ENCODE measurements around the gene SLCO2A1. TPM values are rescaled to one million over a fixed set of nuclear protein-coding genes. Genes with fewer than 3 reads are reported as not detected.

SLCO2A1 gene
- total RNA-seq, 1 donor from 2014 or later = 0.78 TPM

- DNase-seq = peak; percentile 64
These were observed 133.5 kb downstream of the SLCO2A1 start for GRCh38 chr3:133896002-133896761.

GRCh38 chr3:133895208-133896001 lies 134.3 kb downstream of the SLCO2A1 start, which contains the start of gene RAB6B:
RAB6B (minus strand) TSS chr3:133895882; CDS start chr3:133895466, 416 bp downstream.
- peak; percentile 83 for DNase-seq

GRCh38 chr3:133894353-133895207 lies 135.1 kb downstream of the SLCO2A1 start:
- no peak for DNase-seq

GRCh38 chr3:133893683-133894352 lies 135.9 kb downstream of the SLCO2A1 start:
- DNase-seq = no peak

GRCh38 chr3:133892541-133893231 lies 137.0 kb downstream of the SLCO2A1 start:
- DNase-seq = no peak

- no peak for DNase-seq
These were observed 137.9 kb downstream of the SLCO2A1 start for GRCh38 chr3:133891662-133892378.

- DNase-seq = no peak
These were observed 138.6 kb downstream of the SLCO2A1 start for GRCh38 chr3:133890972-133891644.

GRCh38 chr3:133890037-133890436 lies 139.7 kb downstream of the SLCO2A1 start:
- no peak for DNase-seq

- DNase-seq = no peak
These were observed 140.9 kb downstream of the SLCO2A1 start for GRCh38 chr3:133888726-133889340.

- no peak for DNase-seq
These were observed 141.7 kb downstream of the SLCO2A1 start for GRCh38 chr3:133887803-133888703.

GRCh38 chr3:133887074-133887802 lies 142.5 kb downstream of the SLCO2A1 start:
- DNase-seq = no peak

- no peak for DNase-seq
These were observed 143.5 kb downstream of the SLCO2A1 start for GRCh38 chr3:133886031-133886722.

GRCh38 chr3:133884887-133885711 lies 144.6 kb downstream of the SLCO2A1 start:
- DNase-seq = no peak

- no peak for DNase-seq
These were observed 145.5 kb downstream of the SLCO2A1 start for GRCh38 chr3:133884054-133884886.

GRCh38 chr3:133883641-133884040 lies 146.1 kb downstream of the SLCO2A1 start:
- no peak for DNase-seq
